Sigmoid colon (tissue), 4 donors: Measurements from ENCODE around the gene LAGE3.

ENCODE experiments used
- CTCF ChIP-seq, 4 experiments: fragments of 450-650 bp in 3 of 4; fragments of 200-600 bp in 1 of 4; IDR thresholded peaks; one replicate each; pipeline ENCODE4 v1.5.1; 2016 to 2019; ENCODE audit warnings: antibody characterized with exemption in 4 of 4, mild to moderate bottlenecking in 3 of 4, moderate library complexity in 2 of 4
- EP300 ChIP-seq, 4 donors: sonication (generic); formaldehyde crosslinking; IDR thresholded peaks; one replicate each; pipeline ENCODE4 v1.6.1; 2017; ENCODE audit warnings: antibody characterized with exemption in 4 of 4
- POLR2A ChIP-seq, 2 donors: fragments of 450-650 bp; IDR thresholded peaks; one replicate each; pipeline ENCODE4 v1.6.1; 2016; ENCODE audit warnings: antibody characterized with exemption in 2 of 2, mild to moderate bottlenecking in 2 of 2, moderate library complexity in 2 of 2
- POLR2AphosphoS5 ChIP-seq, 4 donors: sonication (generic); formaldehyde crosslinking; IDR thresholded peaks; one replicate each; pipeline ENCODE4 v1.6.1; 2017; ENCODE audit warnings: antibody characterized with exemption in 4 of 4

GRCh38 chrX:154470434-154470833 is 8.6 kb downstream of the LAGE3 start:
- TF ChIP-seq CTCF (IDR thresholded peaks at IDR 0.05) (no peak), POLR2A (IDR thresholded peaks at IDR 0.05) (no peak), EP300 (IDR thresholded peaks at IDR 0.05) (no peak), POLR2AphosphoS5 (IDR thresholded peaks at IDR 0.05) (no peak)
